Measurements from ENCODE around the gene DNAJC10.
"Not testable (repeated sequence)": the region's sequence is repeated elsewhere in the genome, so short reads cannot be mapped to it uniquely, and the experiment has no call there.

The DNAJC10 gene

DNA sequence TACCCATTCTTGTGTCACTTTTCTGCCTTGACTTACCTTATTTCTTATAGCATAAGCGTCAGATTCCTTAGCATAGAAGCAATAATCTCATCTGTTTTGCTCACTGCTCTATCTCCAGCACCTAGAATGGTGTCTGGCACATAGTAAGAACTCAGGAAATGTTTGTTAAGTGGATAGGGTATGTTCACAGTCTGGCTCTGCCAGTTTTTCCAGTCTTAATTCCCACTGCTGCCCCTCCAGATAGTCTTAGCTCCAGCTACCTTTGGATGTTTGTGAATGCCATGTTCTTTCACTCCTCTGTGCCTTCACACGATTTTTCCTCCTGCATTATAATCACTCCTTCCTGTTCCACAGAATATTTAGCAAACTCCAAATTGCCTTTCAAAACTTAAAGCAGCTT is 29.0 kb downstream of the DNAJC10 start:
- TF ChIP-seq, protein P1, sequence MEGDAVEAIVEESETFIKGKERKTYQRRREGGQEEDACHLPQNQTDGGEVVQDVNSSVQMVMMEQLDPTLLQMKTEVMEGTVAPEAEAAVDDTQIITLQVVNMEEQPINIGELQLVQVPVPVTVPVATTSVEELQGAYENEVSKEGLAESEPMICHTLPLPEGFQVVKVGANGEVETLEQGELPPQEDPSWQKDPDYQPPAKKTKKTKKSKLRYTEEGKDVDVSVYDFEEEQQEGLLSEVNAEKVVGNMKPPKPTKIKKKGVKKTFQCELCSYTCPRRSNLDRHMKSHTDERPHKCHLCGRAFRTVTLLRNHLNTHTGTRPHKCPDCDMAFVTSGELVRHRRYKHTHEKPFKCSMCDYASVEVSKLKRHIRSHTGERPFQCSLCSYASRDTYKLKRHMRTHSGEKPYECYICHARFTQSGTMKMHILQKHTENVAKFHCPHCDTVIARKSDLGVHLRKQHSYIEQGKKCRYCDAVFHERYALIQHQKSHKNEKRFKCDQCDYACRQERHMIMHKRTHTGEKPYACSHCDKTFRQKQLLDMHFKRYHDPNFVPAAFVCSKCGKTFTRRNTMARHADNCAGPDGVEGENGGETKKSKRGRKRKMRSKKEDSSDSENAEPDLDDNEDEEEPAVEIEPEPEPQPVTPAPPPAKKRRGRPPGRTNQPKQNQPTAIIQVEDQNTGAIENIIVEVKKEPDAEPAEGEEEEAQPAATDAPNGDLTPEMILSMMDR (conservative IDR thresholded peaks at IDR 0.05; ENCODE audit: low read depth, low read length): no peak
- Histone ChIP-seq H4K20me1 (ENCODE audit: insufficient read depth) (no peaks in the 10 kb centered on the region), H3K4me2 (no peak overlapping the region), H3K27ac (no peak overlapping the region), H3K4me3 (IDR thresholded peaks at IDR 0.05; ENCODE audit: insufficient read depth, low read depth, low read length) (no peak overlapping the region), H2AFZ (ENCODE audit: low read depth) (no peak overlapping the region), H3K36me3 (ENCODE audit: insufficient read depth) (no peaks in the 10 kb centered on the region; the same call in 1 of the 2 replicates), H3K79me2 (ENCODE audit: insufficient read depth, low read depth) (no peaks in the 10 kb centered on the region), H3K4me1 (ENCODE audit: low read depth, poor library complexity, severe bottlenecking) (peaks cover 23% of the 10 kb centered on the region), H3K9ac (no peak overlapping the region), H3K27me3 (ENCODE audit: insufficient read depth, low read depth) (no peaks in the 10 kb centered on the region)

DNA sequence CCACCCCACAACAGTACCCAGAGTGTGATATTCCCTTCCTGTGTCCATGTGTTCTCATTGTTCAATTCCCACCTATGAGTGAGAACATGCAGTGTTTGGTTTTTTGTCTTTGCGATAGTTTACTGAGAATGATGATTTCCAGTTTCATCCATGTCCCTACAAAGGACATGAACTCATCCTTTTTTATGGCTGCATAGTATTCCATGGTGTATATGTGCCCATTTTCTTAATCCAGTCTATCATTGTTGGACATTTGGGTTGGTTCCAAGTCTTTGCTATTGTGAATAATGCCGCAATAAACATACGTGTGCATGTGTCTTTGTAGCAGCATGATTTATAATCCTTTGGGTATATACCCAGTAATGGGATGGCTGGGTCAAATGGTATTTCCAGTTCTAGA is 29.8 kb downstream of the DNAJC10 start:
- not testable (repeated sequence) for H3K36me3 ChIP-seq (ENCODE audit: insufficient read depth); H3K27me3 ChIP-seq (ENCODE audit: insufficient read depth, low read depth); H3K27ac ChIP-seq; H3K4me3 ChIP-seq (IDR thresholded peaks at IDR 0.05; ENCODE audit: insufficient read depth, low read depth, low read length); H4K20me1 ChIP-seq (ENCODE audit: insufficient read depth); H3K9ac ChIP-seq; H2AFZ ChIP-seq (ENCODE audit: low read depth); H3K4me2 ChIP-seq; H3K79me2 ChIP-seq (ENCODE audit: insufficient read depth, low read depth)
- H3K4me1 ChIP-seq (ENCODE audit: low read depth, poor library complexity, severe bottlenecking): peaks cover 15% of the 10 kb centered on the region

DNA sequence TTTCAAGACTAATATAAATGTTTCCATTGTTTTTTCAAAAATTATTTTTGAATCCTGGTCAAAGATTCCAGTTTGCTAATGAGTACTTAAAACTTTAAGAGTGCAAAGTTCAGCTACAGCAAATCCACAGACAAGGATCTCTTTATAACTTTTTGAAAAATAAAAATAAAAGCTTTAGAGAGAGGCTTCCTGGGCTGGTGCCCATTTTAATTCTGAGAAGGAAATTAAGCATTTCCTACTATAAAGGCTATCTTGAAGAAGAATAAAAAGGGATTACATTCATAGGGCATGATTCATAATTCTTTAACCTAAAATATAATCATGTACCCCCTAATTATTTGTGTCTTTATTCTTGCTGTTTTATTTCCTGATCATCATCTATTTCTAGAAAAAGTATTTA is 38.2 kb downstream of the DNAJC10 start:
- Histone ChIP-seq H3K4me2 (no peak overlapping the region), H2AFZ (ENCODE audit: low read depth) (no peak overlapping the region), H3K9ac (no peak overlapping the region), H3K4me1 (ENCODE audit: low read depth, poor library complexity, severe bottlenecking) (no peaks in the 10 kb centered on the region), H3K36me3 (ENCODE audit: insufficient read depth) (peaks cover 6% of the 10 kb centered on the region; the same call in 1 of the 2 replicates), H3K27ac (no peak overlapping the region), H3K4me3 (IDR thresholded peaks at IDR 0.05; ENCODE audit: insufficient read depth, low read depth, low read length) (no peak overlapping the region), H3K79me2 (ENCODE audit: insufficient read depth, low read depth) (no peaks in the 10 kb centered on the region), H4K20me1 (ENCODE audit: insufficient read depth) (no peaks in the 10 kb centered on the region), H3K27me3 (ENCODE audit: insufficient read depth, low read depth) (no peaks in the 10 kb centered on the region)
- TF ChIP-seq, protein P1 (conservative IDR thresholded peaks at IDR 0.05; ENCODE audit: low read depth, low read length): no peak

DNA sequence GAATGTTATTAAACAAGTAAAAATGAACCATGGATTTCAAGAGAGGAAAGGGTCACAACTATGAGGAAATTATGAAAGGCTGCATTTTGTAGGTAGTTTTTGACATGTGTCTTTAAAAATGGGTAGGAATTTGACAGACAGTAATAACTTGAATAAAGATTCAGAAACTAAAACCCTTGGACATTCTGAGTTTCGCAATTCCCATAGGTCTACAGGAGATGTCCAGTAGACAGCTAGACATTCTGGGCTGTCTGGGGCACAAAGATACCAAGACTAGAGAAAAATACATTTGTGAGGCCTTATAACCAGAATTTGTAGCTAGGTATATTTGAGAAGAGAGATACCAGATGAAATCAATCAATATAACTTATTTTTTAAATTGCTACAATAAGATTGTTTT is 42.3 kb downstream of the DNAJC10 start:
- no peak overlapping the region for H3K9ac ChIP-seq
- no peaks in the 10 kb centered on the region for H3K27me3 ChIP-seq (ENCODE audit: insufficient read depth, low read depth)
- H4K20me1 ChIP-seq (ENCODE audit: insufficient read depth): no peaks in the 10 kb centered on the region
- no peaks in the 10 kb centered on the region for H3K79me2 ChIP-seq (ENCODE audit: insufficient read depth, low read depth)
- H3K4me2 ChIP-seq: no peak overlapping the region
- peaks cover 26% of the 10 kb centered on the region for H3K4me1 ChIP-seq (ENCODE audit: low read depth, poor library complexity, severe bottlenecking)
- peaks cover 6% of the 10 kb centered on the region; the same call in 1 of the 2 replicates for H3K36me3 ChIP-seq (ENCODE audit: insufficient read depth)
- H3K27ac ChIP-seq: no peak overlapping the region
- H2AFZ ChIP-seq (ENCODE audit: low read depth): no peak overlapping the region
- TF ChIP-seq, protein P1 (conservative IDR thresholded peaks at IDR 0.05; ENCODE audit: low read depth, low read length): no peak
- no peak overlapping the region for H3K4me3 ChIP-seq (IDR thresholded peaks at IDR 0.05; ENCODE audit: insufficient read depth, low read depth, low read length)

DNA sequence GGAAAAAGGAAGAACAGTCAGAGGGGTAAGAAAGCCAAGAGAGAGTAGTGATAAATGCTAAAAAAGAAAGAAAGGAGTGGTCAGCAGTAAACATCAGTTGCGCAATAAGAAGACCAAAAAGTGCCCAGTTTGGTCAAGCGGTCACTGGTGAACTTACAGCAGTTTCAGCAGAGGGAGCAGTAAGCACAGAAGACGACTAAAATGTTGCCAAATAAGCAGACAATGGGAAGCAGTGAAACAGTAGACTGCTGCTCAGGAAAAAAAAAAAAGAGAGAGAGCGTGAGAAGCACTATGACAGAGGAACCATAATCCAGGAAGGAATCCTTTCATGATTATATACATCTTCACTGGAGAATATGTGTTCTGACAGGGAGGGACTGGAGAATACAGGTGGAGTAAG is 45.8 kb downstream of the DNAJC10 start:
- Histone ChIP-seq H3K27me3 (ENCODE audit: insufficient read depth, low read depth) (no peaks in the 10 kb centered on the region), H3K4me2 (peak overlapping the region; percentile 8; the same call in 1 of the 2 replicates), H2AFZ (ENCODE audit: low read depth) (no peak overlapping the region), H3K4me1 (ENCODE audit: low read depth, poor library complexity, severe bottlenecking) (peaks cover 34% of the 10 kb centered on the region), H3K9ac (no peak overlapping the region), H3K27ac (no peak overlapping the region), H3K79me2 (ENCODE audit: insufficient read depth, low read depth) (no peaks in the 10 kb centered on the region), H4K20me1 (ENCODE audit: insufficient read depth) (no peaks in the 10 kb centered on the region), H3K36me3 (ENCODE audit: insufficient read depth) (peaks cover 6% of the 10 kb centered on the region; the same call in 1 of the 2 replicates), H3K4me3 (IDR thresholded peaks at IDR 0.05; ENCODE audit: insufficient read depth, low read depth, low read length) (no peak overlapping the region)
- TF ChIP-seq, protein P1 (conservative IDR thresholded peaks at IDR 0.05; ENCODE audit: low read depth, low read length): no peak

All from KMS-11 (cell line).